ENCODE results near the gene ALKBH4. TPM values are rescaled to one million over a fixed set of nuclear protein-coding genes. Genes with fewer than 3 reads are reported as not detected.

Gene ALKBH4
- total and polyA plus RNA-seq, 11 donors = 4.9 to 19.4 (median 6.8) TPM

DNA sequence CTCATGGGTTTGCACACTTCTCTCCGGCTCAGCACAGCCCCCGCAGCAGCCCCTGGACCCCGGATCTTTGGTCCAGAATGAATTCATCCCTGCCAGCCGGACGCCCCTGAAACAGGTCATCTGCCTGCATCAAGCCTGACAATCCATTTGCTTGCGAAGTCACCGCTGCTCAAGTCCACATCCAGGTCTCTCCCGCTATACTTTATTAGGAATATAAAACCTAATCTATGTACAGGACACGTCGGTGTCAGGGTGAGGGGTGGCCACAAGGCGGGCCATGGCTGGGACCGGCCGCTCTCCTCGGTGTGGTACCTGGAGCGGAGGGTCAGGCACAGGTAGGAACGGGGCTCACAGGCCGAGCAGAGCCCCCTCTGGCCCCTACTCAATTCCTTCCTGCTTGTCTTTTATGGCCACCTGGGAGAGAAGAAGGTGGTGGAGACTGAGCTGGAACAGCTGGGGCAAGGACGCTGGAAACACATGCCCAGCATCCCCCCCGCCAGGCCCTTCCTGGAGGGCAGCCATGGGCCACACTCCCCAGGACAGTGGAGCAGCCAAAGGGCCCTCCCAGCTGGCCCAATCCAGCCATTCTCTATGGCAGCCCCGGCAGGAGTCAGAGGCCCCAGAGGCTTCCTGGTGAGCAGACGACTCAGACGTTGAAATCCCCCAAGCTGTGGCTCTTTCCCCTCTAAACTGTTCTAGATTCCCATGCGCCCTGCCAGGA lies 8.8 kb upstream of the ALKBH4 start:
- H3K4me3 ChIP-seq = no peak overlapping the region
- no peaks in the 10 kb centered on the region for H3K27me3 ChIP-seq
- no peak overlapping the region for H3K27ac ChIP-seq
- WGBS, 4 donors = 81 to 85% (median 85%) methylated on average over 22 to 23 of the region's 23 CpGs
- DNase-seq = peak; percentile 3 to 55 (median 12)
- TF ChIP-seq POLR2A (IDR thresholded peaks at IDR 0.05) = no peak
- TF ChIP-seq, protein P1, sequence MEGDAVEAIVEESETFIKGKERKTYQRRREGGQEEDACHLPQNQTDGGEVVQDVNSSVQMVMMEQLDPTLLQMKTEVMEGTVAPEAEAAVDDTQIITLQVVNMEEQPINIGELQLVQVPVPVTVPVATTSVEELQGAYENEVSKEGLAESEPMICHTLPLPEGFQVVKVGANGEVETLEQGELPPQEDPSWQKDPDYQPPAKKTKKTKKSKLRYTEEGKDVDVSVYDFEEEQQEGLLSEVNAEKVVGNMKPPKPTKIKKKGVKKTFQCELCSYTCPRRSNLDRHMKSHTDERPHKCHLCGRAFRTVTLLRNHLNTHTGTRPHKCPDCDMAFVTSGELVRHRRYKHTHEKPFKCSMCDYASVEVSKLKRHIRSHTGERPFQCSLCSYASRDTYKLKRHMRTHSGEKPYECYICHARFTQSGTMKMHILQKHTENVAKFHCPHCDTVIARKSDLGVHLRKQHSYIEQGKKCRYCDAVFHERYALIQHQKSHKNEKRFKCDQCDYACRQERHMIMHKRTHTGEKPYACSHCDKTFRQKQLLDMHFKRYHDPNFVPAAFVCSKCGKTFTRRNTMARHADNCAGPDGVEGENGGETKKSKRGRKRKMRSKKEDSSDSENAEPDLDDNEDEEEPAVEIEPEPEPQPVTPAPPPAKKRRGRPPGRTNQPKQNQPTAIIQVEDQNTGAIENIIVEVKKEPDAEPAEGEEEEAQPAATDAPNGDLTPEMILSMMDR (IDR thresholded peaks at IDR 0.05) = no peak
- no peak for ATAC-seq
- peaks cover 0 to 3% (median 0%) of the 10 kb centered on the region in 12 donors for H3K4me1 ChIP-seq
- intact Hi-C loops (cut with DNase I) = no loop called here
- H3K9me3 ChIP-seq = no peaks in the 10 kb centered on the region
- peaks cover 0 to 43% (median 28%) of the 10 kb centered on the region in 9 donors for H3K36me3 ChIP-seq

DNA sequence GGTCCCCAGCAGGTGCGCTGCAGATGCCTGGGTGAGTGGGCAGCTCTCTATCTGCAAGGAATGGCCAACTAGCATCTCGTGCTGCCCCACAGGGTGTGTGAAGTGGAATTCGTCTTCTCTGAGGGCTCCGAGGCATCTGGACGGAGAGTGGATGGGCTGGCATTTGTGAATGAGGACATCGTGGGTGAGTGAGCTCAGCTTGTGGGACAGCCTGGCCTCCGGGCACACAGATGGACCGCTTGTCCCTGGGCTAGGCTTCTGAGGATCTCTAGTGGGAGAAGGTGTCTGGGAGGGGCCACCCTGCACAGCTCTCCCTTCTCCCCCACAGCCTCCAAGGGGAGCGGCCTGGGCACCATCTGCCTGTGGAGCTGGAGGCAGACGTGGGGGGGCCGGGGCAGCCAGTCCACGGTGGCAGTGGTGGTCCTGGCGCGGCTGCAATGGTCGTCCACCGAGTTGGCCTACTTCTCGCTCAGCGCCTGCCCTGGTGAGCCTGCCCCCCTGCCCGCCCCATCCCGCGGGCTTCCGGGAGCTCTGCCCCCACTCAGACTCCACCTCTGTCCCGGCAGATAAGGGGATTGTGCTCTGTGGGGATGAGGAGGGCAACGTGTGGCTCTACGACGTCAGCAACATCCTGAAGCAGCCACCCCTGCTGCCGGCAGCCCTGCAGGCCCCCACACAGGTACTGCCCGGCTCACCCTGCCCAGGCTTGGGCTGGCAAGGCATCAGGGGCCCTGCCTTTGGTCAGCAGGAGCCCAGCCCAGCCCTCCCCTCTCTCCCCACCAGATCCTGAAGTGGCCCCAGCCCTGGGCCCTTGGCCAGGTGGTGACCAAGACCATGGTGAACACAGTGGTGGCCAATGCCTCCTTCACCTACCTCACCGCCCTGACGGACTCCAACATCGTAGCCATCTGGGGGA lies 7.7 kb upstream of the ALKBH4 start:
- WGBS, 4 donors = 71 to 79% (median 73%) methylated on average over 18 to 31 of the region's 31 CpGs
- ATAC-seq = peak in 2 of 4 donors; percentile 3 to 6
- intact Hi-C loops (cut with DNase I) = no loop called here
- H3K27me3 ChIP-seq = no peaks in the 10 kb centered on the region
- H3K36me3 ChIP-seq = peaks cover 0 to 50% (median 28%) of the 10 kb centered on the region in 9 donors
- no peak overlapping the region for H3K27ac ChIP-seq
- no peaks in the 10 kb centered on the region for H3K4me1 ChIP-seq
- no peak for TF ChIP-seq POLR2A (IDR thresholded peaks at IDR 0.05)
- TF ChIP-seq, protein P1 (IDR thresholded peaks at IDR 0.05) = no peak
- no peak overlapping the region for H3K4me3 ChIP-seq
- peak; percentile 6 to 47 (median 21) for DNase-seq
- no peaks in the 10 kb centered on the region for H3K9me3 ChIP-seq

DNA sequence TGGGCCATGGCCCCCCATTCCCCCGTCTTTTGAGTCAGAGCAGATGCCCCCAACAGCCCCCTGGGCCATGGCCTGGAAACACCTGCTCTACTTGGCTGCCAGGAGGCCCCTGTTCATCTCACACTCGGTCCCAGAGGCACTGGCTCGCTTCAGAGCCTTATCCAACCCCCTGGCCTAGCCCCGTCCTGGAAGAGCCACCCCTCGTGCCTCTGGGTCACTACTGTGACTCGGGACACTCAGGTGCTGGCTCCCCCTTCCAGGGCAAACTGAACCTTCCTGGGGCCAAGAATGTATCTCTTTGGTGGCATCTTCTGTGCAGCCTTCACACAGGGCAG lies 7.1 kb upstream of the ALKBH4 start:
- no peak for TF ChIP-seq POLR2A (IDR thresholded peaks at IDR 0.05)
- TF ChIP-seq, protein P1 (IDR thresholded peaks at IDR 0.05) = no peak
- H3K27me3 ChIP-seq = no peaks in the 10 kb centered on the region
- H3K4me1 ChIP-seq = no peaks in the 10 kb centered on the region
- no peak overlapping the region for H3K4me3 ChIP-seq
- H3K9me3 ChIP-seq = no peaks in the 10 kb centered on the region
- intact Hi-C loops (cut with DNase I) = no loop called here
- peaks cover 0 to 51% (median 28%) of the 10 kb centered on the region in 9 donors for H3K36me3 ChIP-seq
- ATAC-seq = no peak
- WGBS, 4 donors = 77 to 91% (median 84%) methylated on average over 6 of the region's 6 CpGs
- peak in 3 of 5 donors; percentile 12 to 23 (median 14) for DNase-seq
- H3K27ac ChIP-seq = no peak overlapping the region

All from heart left ventricle (tissue), 16 donors.